Esophagus muscularis mucosa (tissue), 3 donors: ENCODE measurements around the gene ITM2C.

Experiments
- POLR2A ChIP-seq: fragments of 450-650 bp; IDR thresholded peaks from one replicate; pipeline ENCODE4 v1.6.1; 2017; ENCODE audit warnings: antibody characterized with exemption, moderate library complexity, mild to moderate bottlenecking, low read depth
- POLR2AphosphoS5 ChIP-seq, 2 donors: sonication (generic); formaldehyde crosslinking; IDR thresholded peaks; one replicate each; pipeline ENCODE4 v1.6.1; 2017; ENCODE audit warnings: antibody characterized with exemption in 2 of 2
- TF ChIP-seq, protein P1 (sequence below), 3 experiments: fragments of 200-600 bp in 2 of 3; fragments of 450-650 bp in 1 of 3; sonication (generic) in 2 of 3; IDR thresholded peaks; one replicate each; pipeline ENCODE4 v1.5.1; 2017 to 2019; ENCODE audit warnings: antibody characterized with exemption in 3 of 3, mild to moderate bottlenecking in 2 of 3, moderate library complexity in 1 of 3

DNA sequence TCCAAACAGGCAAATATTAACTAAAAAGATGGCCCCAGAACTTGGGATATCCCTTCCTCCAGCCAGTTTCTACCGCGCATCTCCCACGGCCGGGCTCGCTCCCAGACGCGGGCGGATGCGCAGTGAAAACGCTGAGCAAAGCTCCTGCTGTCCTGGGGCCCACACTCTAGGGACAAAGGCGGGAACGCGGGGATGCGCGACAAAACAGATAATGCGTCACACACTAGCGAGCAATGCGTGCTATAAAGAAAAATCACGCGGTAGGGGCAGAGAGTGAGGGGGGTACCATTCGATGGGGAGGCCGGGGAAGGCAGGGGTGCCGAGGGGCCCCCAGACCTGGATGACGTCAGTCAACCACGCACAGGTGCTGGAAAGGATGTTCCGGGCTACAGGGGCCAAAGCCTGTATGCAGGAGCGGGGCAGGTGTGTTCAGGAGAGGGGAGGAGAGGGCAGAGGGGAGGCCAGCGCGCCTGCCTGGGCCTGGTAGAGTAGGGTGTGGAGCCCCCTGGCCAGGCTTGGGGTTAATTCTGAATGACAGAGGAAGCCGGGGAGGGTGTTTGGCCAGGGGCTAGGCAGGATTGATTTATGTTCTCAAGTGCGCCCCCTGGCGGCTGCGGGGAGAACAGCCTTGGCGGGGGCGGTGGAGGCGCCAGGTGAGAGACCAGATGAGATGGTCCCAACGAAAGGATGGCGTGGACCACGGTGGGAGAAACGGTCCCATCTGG, 14.9 kb upstream of the ITM2C start:
- TF ChIP-seq, protein P1, sequence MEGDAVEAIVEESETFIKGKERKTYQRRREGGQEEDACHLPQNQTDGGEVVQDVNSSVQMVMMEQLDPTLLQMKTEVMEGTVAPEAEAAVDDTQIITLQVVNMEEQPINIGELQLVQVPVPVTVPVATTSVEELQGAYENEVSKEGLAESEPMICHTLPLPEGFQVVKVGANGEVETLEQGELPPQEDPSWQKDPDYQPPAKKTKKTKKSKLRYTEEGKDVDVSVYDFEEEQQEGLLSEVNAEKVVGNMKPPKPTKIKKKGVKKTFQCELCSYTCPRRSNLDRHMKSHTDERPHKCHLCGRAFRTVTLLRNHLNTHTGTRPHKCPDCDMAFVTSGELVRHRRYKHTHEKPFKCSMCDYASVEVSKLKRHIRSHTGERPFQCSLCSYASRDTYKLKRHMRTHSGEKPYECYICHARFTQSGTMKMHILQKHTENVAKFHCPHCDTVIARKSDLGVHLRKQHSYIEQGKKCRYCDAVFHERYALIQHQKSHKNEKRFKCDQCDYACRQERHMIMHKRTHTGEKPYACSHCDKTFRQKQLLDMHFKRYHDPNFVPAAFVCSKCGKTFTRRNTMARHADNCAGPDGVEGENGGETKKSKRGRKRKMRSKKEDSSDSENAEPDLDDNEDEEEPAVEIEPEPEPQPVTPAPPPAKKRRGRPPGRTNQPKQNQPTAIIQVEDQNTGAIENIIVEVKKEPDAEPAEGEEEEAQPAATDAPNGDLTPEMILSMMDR (IDR thresholded peaks at IDR 0.05) = peak; percentile 74 to 89 (median 77)
- TF ChIP-seq POLR2A (no peak), POLR2AphosphoS5 (IDR thresholded peaks at IDR 0.05) (no peak)
